HG03280 (cell line): ENCODE results near the gene TAL2.

ENCODE experiments used
- ATAC-seq: cut with Tn5 transposase; IDR thresholded peaks from one replicate; pipeline ENCODE4 v1.9.1; 2021; ENCODE audit warnings: mild to moderate bottlenecking, moderate library complexity; ENCODE audit not compliant: unreplicated experiment

The TAL2 gene

GRCh38 chr9:105673850-105674387 lies 11.7 kb downstream of the TAL2 start:
- no peak for ATAC-seq

DNA sequence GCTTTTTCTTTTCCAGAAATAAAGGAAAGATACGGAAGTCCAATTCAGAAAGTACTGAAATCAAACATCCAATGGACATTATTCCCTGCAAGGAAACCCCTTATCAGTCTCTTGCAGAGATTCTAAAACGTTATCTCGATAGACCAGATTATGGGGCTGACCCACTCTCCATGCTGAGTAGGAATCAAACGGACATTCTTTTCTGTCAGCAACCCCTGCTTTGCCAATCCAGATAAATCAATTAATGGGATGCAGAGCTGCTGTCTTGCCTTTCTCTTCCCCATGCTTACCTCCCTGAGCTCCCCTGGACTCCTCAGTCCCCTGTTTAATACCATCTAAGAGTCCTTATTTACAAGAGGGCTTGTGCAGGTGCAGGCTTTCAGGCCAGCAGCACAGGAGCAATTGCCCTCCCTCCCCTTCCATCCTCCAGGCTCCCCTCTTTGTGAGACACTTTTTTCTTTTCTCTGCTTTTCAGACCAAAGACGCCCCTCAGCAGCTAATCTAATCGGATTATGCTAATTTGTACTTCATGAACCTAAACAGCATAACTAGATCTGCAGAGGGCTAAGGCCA lies 14.2 kb downstream of the TAL2 start:
- ATAC-seq, result no peak

- ATAC-seq, result no peak
These were observed 15.9 kb downstream of the TAL2 start for GRCh38 chr9:105678163-105678562.

DNA sequence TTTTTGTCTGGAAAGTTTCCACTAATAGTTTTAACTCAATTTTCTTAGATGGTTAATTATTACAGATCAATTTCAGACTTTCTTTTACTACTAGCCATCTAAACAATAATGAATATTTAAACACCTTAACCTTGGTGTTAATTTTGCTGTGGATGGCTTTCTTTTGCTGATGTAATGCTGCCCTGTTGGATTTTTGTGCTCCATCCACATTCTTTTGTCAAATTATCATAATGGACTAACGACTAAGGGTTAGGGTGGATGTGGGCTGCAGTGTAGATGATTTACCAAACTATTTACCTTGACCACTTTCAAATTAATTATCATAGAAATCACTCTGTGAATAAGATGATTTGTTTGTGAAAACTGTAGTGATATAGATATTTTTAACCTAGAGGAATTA lies 16.5 kb downstream of the TAL2 start:
- ATAC-seq, result no peak

- no peak for ATAC-seq
These were observed 17.2 kb downstream of the TAL2 start for GRCh38 chr9:105679257-105680022.

DNA sequence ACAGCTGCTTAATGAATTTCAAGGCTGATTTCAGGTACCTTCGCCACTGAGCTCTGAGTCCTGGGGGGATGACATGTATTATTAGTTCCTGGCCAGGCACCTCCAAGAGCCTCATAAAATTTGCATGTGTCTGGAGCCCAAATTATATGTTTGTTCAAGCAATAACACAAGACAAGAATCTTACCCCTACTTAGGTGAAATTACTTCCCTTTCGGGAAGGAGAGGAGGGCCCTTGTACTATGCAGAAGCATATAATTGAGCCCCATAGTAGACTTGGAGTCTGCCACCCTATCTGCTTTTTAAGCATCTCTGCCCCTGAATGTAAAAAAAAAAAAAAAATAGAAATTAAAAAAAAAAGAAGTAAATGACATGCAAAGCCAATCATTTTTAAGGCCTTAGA lies 19.1 kb downstream of the TAL2 start:
- ATAC-seq, result no peak

GRCh38 chr9:105681724-105682123 lies 19.5 kb downstream of the TAL2 start:
- ATAC-seq, result no peak

DNA sequence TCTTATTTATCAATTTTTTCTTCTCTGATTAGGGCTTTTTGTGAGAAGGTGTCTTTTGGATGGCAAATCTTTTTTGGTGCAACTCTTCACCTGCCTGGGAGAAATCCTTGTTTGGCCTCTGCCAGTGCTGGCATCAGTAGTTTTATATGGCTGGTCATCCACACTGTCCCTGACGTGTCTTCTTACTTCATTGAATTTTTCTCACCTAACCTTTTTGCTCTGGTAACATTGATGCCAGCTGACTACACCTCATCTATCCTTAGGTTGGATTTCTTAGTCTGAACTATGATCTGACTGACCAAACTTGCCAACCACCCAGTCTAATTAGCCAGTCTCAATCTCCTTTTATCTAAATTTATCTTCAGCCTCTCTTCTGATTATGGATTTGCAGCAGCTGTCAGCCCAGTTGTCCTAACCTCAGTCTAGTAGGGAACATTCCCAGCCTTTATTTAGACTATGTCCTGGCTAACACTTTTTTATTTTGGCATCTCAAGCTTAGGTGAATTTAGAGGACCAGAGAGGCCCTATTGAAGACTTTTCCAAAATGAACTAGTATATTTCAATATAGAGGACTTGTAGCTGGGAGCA lies 21.5 kb downstream of the TAL2 start:
- ATAC-seq, result no peak

GRCh38 chr9:105686936-105687335 lies 24.7 kb downstream of the TAL2 start:
- no peak for ATAC-seq

DNA sequence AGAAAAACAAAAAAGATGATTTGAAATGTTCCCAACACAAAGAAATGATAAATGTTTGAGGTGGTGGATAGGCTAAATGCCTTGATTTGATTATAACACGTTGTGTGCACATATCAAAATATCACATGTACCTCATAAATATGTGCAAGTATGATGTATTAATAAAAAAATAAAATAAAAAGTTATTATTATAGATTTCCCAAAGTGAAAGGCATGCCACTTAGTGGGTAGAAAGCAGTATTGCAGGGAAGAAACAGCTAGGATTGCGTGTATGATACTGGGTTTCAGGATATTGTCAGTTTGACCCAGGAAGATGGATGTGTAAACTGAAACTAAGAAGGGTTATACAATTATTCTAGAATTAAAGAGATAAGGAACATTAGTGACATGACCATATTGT lies 28.5 kb downstream of the TAL2 start:
- no peak for ATAC-seq

GRCh38 chr9:105693435-105694189 lies 31.4 kb downstream of the TAL2 start:
- ATAC-seq, result peak; percentile 28

- ATAC-seq, result peak; percentile 75
These were observed 32.1 kb downstream of the TAL2 start, which contains the start of gene TMEM38B for GRCh38 chr9:105694190-105694847. TSS of gene TMEM38B (plus strand) at chr9:105694541. CDS start at chr9:105694661, 120 bp downstream.

- peak; percentile 55 for ATAC-seq
These were observed 32.8 kb downstream of the TAL2 start for GRCh38 chr9:105694848-105695581.

DNA sequence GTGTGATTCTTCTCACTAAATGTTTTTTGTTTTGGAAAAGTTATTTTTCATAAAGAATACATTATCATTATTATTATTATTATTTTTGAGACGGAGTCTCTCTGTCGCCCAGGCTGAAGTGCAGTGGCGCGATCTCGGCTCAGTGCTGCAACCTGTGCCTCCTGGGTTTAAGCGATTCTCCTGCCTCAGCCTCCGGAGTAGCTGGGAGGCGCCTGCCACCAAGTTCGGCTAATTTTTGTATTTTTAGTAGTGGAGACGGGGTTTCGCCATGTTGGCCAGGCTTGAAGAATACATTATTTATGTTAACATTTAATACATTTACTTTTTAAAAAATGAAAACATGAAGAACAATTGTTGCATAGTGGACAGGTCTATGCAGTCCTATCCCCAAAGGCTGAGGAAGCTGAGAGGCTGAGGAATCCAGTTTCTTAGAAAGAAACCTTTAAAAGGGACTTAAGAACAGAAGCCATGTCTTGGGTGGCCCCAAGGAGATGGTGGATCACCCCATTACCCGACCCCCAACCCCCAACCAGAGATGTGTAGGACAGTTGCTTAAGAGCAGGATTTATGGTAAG lies 34.0 kb downstream of the TAL2 start:
- ATAC-seq, result no peak

- ATAC-seq, result no peak
These were observed 35.6 kb downstream of the TAL2 start for GRCh38 chr9:105697871-105698270.

- no peak for ATAC-seq
These were observed 36.2 kb downstream of the TAL2 start for GRCh38 chr9:105698348-105698870.

DNA sequence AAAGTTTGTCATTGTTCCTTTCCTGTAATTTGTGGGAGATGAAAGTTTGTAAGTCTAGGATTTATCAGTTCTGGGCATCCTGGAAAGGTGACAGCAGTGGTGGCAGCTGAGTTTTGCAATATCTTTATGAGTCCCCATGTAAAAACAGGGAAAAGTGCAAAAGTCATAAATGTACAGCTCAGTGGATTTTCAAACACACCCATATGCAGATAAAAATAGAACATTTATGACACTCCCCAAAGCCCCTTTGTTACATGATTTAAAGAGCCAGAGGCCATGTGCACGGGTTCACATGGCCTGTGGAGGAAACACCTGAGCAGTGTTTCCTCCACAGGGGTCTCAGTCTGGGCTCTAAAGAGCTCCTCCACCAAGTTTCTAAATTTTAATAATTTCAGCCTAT lies 38.4 kb downstream of the TAL2 start:
- ATAC-seq, result no peak

- ATAC-seq, result no peak
These were observed 38.9 kb downstream of the TAL2 start for GRCh38 chr9:105701145-105701544.

- no peak for ATAC-seq
These were observed 40.0 kb downstream of the TAL2 start for GRCh38 chr9:105702207-105702606.
